Colonic mucosa (tissue), 4 donors: ENCODE measurements around the gene SETD1A. TPM values are rescaled to one million over a fixed set of nuclear protein-coding genes. Genes with fewer than 3 reads are reported as not detected.

Experiments used
- DNase-seq: peaks from one replicate; pipeline ENCODE4 v3.0.0-alpha.2; 2020
- H3K27ac ChIP-seq: fragments of 200-600 bp; one replicate; pipeline ENCODE4 v1.8.0; 2021
- H3K27me3 ChIP-seq: fragments of 200-600 bp; one replicate; pipeline ENCODE4 v1.8.0; 2021
- H3K36me3 ChIP-seq: fragments of 200-600 bp; one replicate; pipeline ENCODE4 v1.8.0; 2021
- H3K4me1 ChIP-seq: fragments of 200-600 bp; one replicate; pipeline ENCODE4 v1.8.0; 2021; ENCODE audit warnings: mild to moderate bottlenecking
- H3K4me3 ChIP-seq: fragments of 200-600 bp; one replicate; pipeline ENCODE4 v1.8.0; 2021
- H3K9ac ChIP-seq, 2 donors: one replicate each; pipeline ENCODE4 v1.7.0; 2013; ENCODE audit warnings: control low read depth in 2 of 2, low read depth in 2 of 2, low read length in 2 of 2
- H3K9me3 ChIP-seq: fragments of 200-600 bp; one replicate; pipeline ENCODE4 v1.8.0; 2021
- intact Hi-C: fragments of 100-400 bp; cut with DNase I; formaldehyde crosslinking; loops from one replicate; pipeline ENCODE4 v1.14.1; 2022
- total RNA-seq, 2 donors: library from RNA; stranded (reverse); fragmentation: NEBNext Ultra II Directional in 1 of 2; extraction: Animal tissue kit (Norgen Biotek cat#: 25700) in 1 of 2; gene quantifications; one replicate each; pipeline ENCODE4 v1.2.1, GENCODE V29; 2021
- TF ChIP-seq, protein P1 (sequence below): fragments of 200-600 bp; IDR thresholded peaks from one replicate; pipeline ENCODE4 v1.8.0; 2022; ENCODE audit warnings: antibody characterized with exemption, mild to moderate bottlenecking
- donor health status: healthy.
- donor health status: DM: no; HTN: no; CAD: no.
- donor health status: DM: no; HTN: no; CAD: no.

The SETD1A gene
- total RNA-seq, 2 donors from 2014 or later: 11.6 to 15.9 TPM

DNA sequence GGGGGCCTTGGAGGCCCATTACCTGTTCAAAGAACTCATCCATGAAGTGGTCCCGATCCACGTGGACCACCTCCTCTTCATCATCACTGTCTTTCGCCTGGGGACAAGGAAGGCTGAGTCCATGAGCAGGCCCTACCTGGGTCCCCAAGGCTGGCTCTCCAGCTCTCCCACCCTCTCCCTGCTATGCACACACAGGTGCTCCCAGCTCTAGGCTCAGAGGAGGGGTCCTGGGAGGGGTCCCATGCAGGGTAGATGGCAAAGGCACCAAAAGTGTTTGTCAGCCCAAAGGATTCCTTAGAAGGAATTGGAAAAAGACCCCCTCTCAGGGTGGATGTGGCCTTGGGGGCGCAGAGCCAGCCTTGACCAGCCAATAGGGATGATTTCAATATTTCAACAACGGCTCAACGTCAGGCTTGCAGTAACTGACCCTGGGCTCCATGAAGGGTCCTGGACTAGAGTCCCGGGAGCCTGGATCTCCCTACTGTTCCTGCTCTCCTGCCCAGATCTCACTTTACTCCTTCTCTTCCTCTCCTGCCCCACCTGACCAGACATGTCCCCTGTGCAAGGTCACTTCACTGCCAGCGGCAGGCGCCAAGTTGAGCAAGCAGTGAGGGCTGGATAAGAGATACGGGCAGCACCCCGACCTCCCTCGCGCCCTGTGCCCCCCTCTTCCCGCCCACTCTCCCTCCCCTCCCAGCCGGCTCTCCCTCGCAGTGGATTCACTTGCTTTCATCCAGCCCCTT, 44.1 kb downstream of the SETD1A start:
- Histone ChIP-seq H3K4me3 (no peak overlapping the region), H3K27me3 (peaks cover 7% of the 10 kb centered on the region), H3K27ac (no peak overlapping the region), H3K4me1 (no peaks in the 10 kb centered on the region), H3K9ac (no peak overlapping the region), H3K9me3 (no peaks in the 10 kb centered on the region), H3K36me3 (no peaks in the 10 kb centered on the region)
- intact Hi-C loops: no loop called here
- DNase-seq: no peak
- TF ChIP-seq, protein P1, sequence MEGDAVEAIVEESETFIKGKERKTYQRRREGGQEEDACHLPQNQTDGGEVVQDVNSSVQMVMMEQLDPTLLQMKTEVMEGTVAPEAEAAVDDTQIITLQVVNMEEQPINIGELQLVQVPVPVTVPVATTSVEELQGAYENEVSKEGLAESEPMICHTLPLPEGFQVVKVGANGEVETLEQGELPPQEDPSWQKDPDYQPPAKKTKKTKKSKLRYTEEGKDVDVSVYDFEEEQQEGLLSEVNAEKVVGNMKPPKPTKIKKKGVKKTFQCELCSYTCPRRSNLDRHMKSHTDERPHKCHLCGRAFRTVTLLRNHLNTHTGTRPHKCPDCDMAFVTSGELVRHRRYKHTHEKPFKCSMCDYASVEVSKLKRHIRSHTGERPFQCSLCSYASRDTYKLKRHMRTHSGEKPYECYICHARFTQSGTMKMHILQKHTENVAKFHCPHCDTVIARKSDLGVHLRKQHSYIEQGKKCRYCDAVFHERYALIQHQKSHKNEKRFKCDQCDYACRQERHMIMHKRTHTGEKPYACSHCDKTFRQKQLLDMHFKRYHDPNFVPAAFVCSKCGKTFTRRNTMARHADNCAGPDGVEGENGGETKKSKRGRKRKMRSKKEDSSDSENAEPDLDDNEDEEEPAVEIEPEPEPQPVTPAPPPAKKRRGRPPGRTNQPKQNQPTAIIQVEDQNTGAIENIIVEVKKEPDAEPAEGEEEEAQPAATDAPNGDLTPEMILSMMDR: no peak

DNA sequence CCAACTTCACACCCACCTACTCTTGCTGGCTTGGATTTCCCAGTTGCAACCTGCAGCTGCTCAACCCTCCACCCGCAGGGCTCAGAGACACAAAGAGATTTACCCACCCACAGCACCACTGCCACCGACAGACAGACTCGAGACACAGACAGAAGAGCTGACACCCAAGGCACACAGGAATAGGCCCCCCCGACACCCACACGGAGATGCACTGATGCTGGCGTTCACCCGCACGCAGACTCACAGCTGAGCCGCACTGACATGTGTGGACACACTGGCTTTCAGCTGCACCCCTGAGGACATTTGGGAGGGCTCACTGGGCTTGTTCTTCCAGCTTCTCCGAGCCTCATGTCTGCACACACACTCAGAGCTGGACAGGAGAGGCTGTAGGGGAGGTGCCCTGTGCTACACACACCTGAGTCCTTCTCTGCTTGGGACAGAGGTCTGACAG, 44.7 kb downstream of the SETD1A start:
- Histone ChIP-seq H3K4me3 (no peak overlapping the region), H3K4me1 (no peaks in the 10 kb centered on the region), H3K9ac (no peak overlapping the region), H3K36me3 (no peaks in the 10 kb centered on the region), H3K27ac (no peak overlapping the region), H3K9me3 (no peaks in the 10 kb centered on the region), H3K27me3 (peaks cover 7% of the 10 kb centered on the region)
- intact Hi-C loops: no loop called here
- TF ChIP-seq, protein P1: no peak
- DNase-seq: no peak

DNA sequence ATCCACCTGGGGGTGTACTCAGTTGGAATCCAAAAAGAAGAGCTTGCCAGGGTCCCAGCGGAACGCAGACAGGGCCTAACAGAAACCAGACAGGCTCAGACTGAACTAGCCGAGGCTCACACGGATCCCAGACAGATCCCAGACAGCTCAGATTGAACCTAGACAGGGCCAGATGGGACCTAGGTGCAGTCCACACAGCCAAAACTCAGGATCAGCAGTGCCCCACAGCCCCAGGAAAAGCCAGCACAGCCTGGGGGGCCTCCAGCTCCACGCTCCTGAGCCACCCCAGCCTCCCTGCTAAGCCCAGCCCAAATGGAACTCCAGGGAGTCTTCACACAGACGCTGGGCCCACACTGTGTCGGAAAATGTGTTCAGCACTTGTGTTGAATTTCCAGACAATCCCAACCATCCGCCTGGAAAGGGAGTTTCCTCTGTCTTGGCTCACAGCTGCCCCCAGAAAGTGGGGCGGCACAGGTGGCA, 45.3 kb downstream of the SETD1A start:
- Histone ChIP-seq H3K36me3 (no peaks in the 10 kb centered on the region), H3K9me3 (no peaks in the 10 kb centered on the region), H3K4me3 (no peak overlapping the region), H3K9ac (no peak overlapping the region), H3K27ac (no peak overlapping the region), H3K27me3 (peaks cover 2% of the 10 kb centered on the region), H3K4me1 (no peaks in the 10 kb centered on the region)
- no peak for DNase-seq
- TF ChIP-seq, protein P1: no peak
- intact Hi-C loops: no loop called here

DNA sequence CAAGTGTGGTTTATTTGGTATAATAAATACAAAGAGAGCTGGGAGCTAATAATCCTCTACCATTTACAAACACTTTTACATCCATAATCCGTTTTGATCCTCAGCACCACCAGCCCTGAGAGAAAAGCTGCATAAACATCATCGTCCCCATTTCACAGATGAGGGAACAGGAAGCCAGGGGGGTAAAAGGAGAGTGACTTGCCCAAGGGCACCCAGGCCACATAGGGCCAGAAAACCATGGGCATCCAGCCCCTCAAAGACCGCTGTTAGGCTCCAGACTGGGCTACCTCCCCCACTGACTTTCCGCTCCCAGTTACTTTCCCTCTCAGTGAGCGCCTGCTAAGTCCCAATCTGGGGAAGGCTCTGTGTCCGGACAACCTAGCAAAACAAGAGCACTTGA, 46.2 kb downstream of the SETD1A start:
- DNase-seq: no peak
- intact Hi-C loops: no loop called here
- H3K27ac ChIP-seq: no peak overlapping the region
- no peaks in the 10 kb centered on the region for H3K36me3 ChIP-seq
- no peaks in the 10 kb centered on the region for H3K9me3 ChIP-seq
- TF ChIP-seq, protein P1: no peak
- no peak overlapping the region for H3K4me3 ChIP-seq
- no peaks in the 10 kb centered on the region for H3K27me3 ChIP-seq
- no peak overlapping the region for H3K9ac ChIP-seq
- no peaks in the 10 kb centered on the region for H3K4me1 ChIP-seq

DNA sequence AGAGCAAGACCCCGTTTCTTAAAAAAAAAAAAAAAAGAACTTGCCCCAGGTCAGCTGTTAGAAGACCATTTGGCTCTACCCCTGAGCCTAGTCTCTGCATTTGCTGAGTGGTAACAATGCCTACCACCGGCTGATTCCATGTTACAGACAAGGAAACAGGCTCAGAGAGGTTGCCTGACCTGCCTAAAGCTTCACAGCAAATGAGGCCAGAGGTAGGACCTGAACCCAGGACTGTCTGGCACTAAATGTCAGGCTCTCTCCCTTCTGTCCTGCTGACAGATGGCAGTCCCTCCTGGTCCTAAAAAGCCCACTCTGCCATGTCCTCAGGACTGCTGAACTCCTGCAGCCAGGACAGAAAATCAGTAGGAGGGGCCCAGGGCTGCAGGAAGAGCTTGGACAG, 47.1 kb downstream of the SETD1A start:
- Histone ChIP-seq H3K27me3 (no peaks in the 10 kb centered on the region), H3K9me3 (no peaks in the 10 kb centered on the region), H3K4me3 (no peak overlapping the region), H3K9ac (no peak overlapping the region), H3K36me3 (no peaks in the 10 kb centered on the region), H3K27ac (no peak overlapping the region), H3K4me1 (no peaks in the 10 kb centered on the region)
- TF ChIP-seq, protein P1: no peak
- intact Hi-C loops: no loop called here
- DNase-seq: no peak
